Thyroid gland (tissue), 4 donors: ENCODE results near the gene ZNF518A. TPM values are rescaled to one million over a fixed set of nuclear protein-coding genes. Genes with fewer than 3 reads are reported as not detected.

Experiments used
- DNase-seq, 2 donors: peaks; one replicate each; pipeline ENCODE4 v3.0.0-alpha.2; 2019
- H3K27ac ChIP-seq, 3 donors: fragments of 200-600 bp; sonication (generic); 1 replicate in 2 of 3; 2 replicates in 1 of 3; pipeline ENCODE4 v1.5.1; 2016 to 2019; ENCODE audit warnings: mild to moderate bottlenecking in 1 of 3, moderate library complexity in 1 of 3
- H3K27me3 ChIP-seq: fragments of 200-600 bp; sonication (generic); one replicate; pipeline ENCODE4 v1.5.1; 2019
- H3K36me3 ChIP-seq, 2 donors: fragments of 200-600 bp; sonication (generic); one replicate each; pipeline ENCODE4 v1.5.1; 2016 to 2019
- H3K4me1 ChIP-seq, 2 donors: fragments of 200-600 bp; sonication (generic); one replicate each; pipeline ENCODE4 v1.5.1; 2017 to 2019
- H3K4me3 ChIP-seq, 3 donors: fragments of 200-600 bp; sonication (generic); replicated peaks in 1 of 3; 1 replicate in 2 of 3; 2 replicates in 1 of 3; pipeline ENCODE4 v1.5.1; 2016; ENCODE audit warnings: mild to moderate bottlenecking in 1 of 3
- H3K9me3 ChIP-seq: fragments of 200-600 bp; sonication (generic); one replicate; pipeline ENCODE4 v1.5.1; 2017
- CTCF ChIP-seq, 6 experiments: fragments of 200-600 bp in 3 of 6; fragments of 450-650 bp in 3 of 6; sonication (generic) in 3 of 6; IDR thresholded peaks; one replicate each; pipeline ENCODE4 v1.5.1; 2016 to 2019; ENCODE audit warnings: antibody characterized with exemption in 6 of 6, mild to moderate bottlenecking in 2 of 6, inconsistent platforms in 1 of 6, moderate library complexity in 1 of 6
- POLR2A ChIP-seq, 2 donors: fragments of 450-650 bp; IDR thresholded peaks; one replicate each; pipeline ENCODE4 v1.6.1; 2017; ENCODE audit warnings: antibody characterized with exemption in 2 of 2, mild to moderate bottlenecking in 2 of 2, moderate library complexity in 1 of 2
- WGBS, 2 donors: methylation state at CpG; one replicate each; pipeline ENCODE4 v1.1.5; 2017; 5-methylcytosine and 5-hydroxymethylcytosine counted together
- intact Hi-C: fragments of 100-400 bp; cut with DNase I; formaldehyde crosslinking; loops from one replicate; pipeline ENCODE4 v1.15.1; 2023
- total RNA-seq, 4 donors: library from RNA; depleted of rRNA; stranded (reverse); fragments of >200 nt; gene quantifications; one replicate each; pipeline ENCODE4 v1.2.3, GENCODE V29; 2016

ZNF518A gene
- total RNA-seq, 4 donors from 2014 or later, result 31.1 to 43.5 (median 35.5) TPM

GRCh38 chr10:96089670-96090462 is 40.2 kb upstream of the ZNF518A start:
- DNase-seq, result peak; percentile 91 to 95
- 1 to 3% methylated on average over 33 to 47 of the region's 47 CpGs for WGBS, 2 donors

GRCh38 chr10:96090463-96090800 is 39.7 kb upstream of the ZNF518A start:
- intact Hi-C loops, result loop anchor here (2.0 kb wide), 1 partner anchor 38 kb away; no protein-coding TSS in a partner anchor
- 75 to 85% methylated on average over 8 to 9 of the region's 9 CpGs for WGBS, 2 donors

More at GRCh38 chr10:96089670-96090462, 40.2 kb upstream of the ZNF518A start:
- H3K27ac ChIP-seq, result peak overlapping the region; percentile 74 to 89 (median 80)
- H3K36me3 ChIP-seq, result no peaks in the 10 kb centered on the region
- H3K27me3 ChIP-seq, result peaks cover 5% of the 10 kb centered on the region
- peak in 1 of 2 donors; percentile 52 for TF ChIP-seq POLR2A (IDR thresholded peaks at IDR 0.05)
- TF ChIP-seq CTCF (IDR thresholded peaks at IDR 0.05), result no peak
- H3K9me3 ChIP-seq, result no peaks in the 10 kb centered on the region
- H3K4me1 ChIP-seq, result peaks cover 0 to 5% of the 10 kb centered on the region in 2 donors
- intact Hi-C loops, result loop anchor here (2.0 kb wide), 1 partner anchor 39 kb away; no protein-coding TSS in a partner anchor
- peak overlapping the region; percentile 79 to 91 (median 82) for H3K4me3 ChIP-seq

DNA sequence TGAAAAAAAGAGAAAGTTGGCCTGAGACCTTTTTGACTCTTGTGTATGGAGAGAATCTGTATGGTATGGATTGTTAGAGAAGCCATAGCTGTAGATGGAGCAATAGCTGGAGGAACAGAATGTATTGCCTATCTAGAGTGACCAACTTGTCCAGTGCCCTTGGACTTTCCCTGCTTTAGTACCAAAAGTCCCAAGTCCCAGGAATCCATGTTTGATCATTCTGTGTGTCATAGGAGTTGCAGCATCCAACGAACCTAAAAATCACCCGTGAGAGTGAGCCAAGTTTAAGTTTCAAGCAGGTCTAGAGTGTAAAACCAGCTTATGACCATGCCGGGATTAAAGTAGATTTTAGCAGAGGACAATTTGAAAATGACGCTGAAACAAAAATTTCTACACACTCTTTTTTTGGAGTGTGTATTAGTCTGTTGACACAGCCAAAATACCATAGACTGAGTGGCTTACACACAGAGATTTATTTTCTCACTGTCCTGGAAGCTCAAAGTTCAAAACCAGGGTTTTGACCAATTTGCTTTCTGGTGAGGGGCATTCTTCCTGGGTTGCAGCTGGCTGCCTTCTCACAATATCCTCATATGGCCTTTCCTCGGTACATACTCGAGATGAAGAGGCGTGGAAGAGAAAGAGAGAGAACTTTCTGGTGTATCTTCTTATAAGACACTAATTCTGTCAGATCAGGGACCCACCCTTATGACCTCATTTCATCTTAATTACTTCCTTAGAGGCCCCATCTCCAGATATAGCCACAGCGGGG is 36.9 kb upstream of the ZNF518A start:
- no peak overlapping the region for H3K4me3 ChIP-seq
- H3K27ac ChIP-seq, result no peak overlapping the region
- intact Hi-C loops, result no loop called here
- peaks cover 0 to 5% of the 10 kb centered on the region in 2 donors for H3K4me1 ChIP-seq
- TF ChIP-seq POLR2A (IDR thresholded peaks at IDR 0.05) (no peak), CTCF (IDR thresholded peaks at IDR 0.05) (no peak)
- H3K9me3 ChIP-seq, result no peaks in the 10 kb centered on the region
- H3K36me3 ChIP-seq, result no peaks in the 10 kb centered on the region
- 77 to 87% methylated on average over 8 of the region's 8 CpGs for WGBS, 2 donors
- H3K27me3 ChIP-seq, result peaks cover 5% of the 10 kb centered on the region
- no peak for DNase-seq

More at GRCh38 chr10:96090463-96090800, 39.7 kb upstream of the ZNF518A start:
- Histone ChIP-seq H3K36me3 (no peaks in the 10 kb centered on the region), H3K4me3 (peak overlapping the region; percentile 79 to 91 (median 82)), H3K27me3 (peaks cover 5% of the 10 kb centered on the region), H3K27ac (peak overlapping the region; percentile 74 to 89 (median 80)), H3K4me1 (peaks cover 0 to 5% of the 10 kb centered on the region in 2 donors), H3K9me3 (no peaks in the 10 kb centered on the region)
- TF ChIP-seq POLR2A (IDR thresholded peaks at IDR 0.05), result no peak
- TF ChIP-seq CTCF (IDR thresholded peaks at IDR 0.05), result no peak
- DNase-seq, result peak in 1 of 2 donors; percentile 2

DNA sequence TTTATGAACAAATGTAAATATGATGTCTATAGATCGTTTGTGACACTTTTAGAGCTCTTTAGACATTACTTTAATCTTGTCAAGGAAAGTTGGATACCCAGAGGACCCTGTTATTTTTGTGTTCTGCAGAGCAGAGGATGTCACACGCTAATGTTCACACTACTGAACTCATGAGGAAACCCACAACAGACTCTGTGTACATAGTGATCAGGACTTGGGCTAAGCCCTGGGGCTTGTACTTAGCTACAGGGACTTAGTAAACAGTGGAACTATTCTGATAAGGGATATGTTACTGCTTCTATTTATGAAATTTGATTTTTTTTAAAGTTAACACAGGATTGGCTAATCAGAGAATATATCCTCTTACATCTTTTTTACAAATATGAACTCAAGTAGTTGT is 36.1 kb upstream of the ZNF518A start:
- Histone ChIP-seq H3K9me3 (no peaks in the 10 kb centered on the region), H3K4me3 (no peak overlapping the region), H3K27me3 (peaks cover 5% of the 10 kb centered on the region), H3K36me3 (no peaks in the 10 kb centered on the region), H3K4me1 (peaks cover 0 to 5% of the 10 kb centered on the region in 2 donors), H3K27ac (no peak overlapping the region)
- TF ChIP-seq CTCF (IDR thresholded peaks at IDR 0.05) (no peak), POLR2A (IDR thresholded peaks at IDR 0.05) (no peak)
- intact Hi-C loops, result no loop called here
- WGBS, 2 donors, result 43 to 55% methylated on average over 2 of the region's 2 CpGs
- DNase-seq, result no peak
